ENCODE results near the gene GC.

DNA sequence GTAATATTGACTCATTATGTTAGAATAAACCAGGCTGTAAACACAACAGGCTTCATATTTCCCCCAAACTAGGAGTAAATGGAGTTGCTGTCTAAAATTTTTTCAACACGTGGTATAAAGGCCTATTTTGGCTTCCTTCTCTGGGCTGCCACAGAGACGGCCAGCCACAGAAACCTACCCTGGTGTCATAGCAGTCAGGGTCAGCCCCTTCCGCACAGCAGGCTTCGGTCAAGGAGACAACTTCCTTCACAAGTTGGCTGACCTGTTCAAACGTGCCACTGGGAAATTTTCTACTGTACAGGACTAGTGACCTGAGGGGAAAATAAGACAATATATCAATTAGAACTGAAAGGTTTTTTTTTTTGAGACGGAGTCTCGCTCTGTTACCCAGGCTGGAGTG is 15.8 kb downstream of the GC start:
- TF ChIP-seq, protein P1, sequence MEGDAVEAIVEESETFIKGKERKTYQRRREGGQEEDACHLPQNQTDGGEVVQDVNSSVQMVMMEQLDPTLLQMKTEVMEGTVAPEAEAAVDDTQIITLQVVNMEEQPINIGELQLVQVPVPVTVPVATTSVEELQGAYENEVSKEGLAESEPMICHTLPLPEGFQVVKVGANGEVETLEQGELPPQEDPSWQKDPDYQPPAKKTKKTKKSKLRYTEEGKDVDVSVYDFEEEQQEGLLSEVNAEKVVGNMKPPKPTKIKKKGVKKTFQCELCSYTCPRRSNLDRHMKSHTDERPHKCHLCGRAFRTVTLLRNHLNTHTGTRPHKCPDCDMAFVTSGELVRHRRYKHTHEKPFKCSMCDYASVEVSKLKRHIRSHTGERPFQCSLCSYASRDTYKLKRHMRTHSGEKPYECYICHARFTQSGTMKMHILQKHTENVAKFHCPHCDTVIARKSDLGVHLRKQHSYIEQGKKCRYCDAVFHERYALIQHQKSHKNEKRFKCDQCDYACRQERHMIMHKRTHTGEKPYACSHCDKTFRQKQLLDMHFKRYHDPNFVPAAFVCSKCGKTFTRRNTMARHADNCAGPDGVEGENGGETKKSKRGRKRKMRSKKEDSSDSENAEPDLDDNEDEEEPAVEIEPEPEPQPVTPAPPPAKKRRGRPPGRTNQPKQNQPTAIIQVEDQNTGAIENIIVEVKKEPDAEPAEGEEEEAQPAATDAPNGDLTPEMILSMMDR (IDR thresholded peaks at IDR 0.05): no peak
- TF ChIP-seq POLR2A (IDR thresholded peaks at IDR 0.05): no peak
